Esophagus (tissue), 2 donors: ENCODE measurements around the gene APOA4. TPM values are rescaled to one million over a fixed set of nuclear protein-coding genes. Genes with fewer than 3 reads are reported as not detected.

ENCODE experiments used
- H3K27ac ChIP-seq, 2 donors: one replicate each; pipeline ENCODE4 v1.5.1; 2013; ENCODE audit warnings: low read depth in 2 of 2, mild to moderate bottlenecking in 2 of 2, inconsistent platforms in 1 of 2, low read length in 1 of 2, moderate library complexity in 1 of 2
- H3K27me3 ChIP-seq, 2 donors: one replicate each; pipeline ENCODE4 v1.6.1; 2013; ENCODE audit warnings: low read length in 2 of 2, control low read depth in 1 of 2, mild to moderate bottlenecking in 1 of 2; ENCODE audit not compliant: insufficient read depth in 2 of 2, control insufficient read depth in 1 of 2
- H3K36me3 ChIP-seq, 2 donors: one replicate each; pipeline ENCODE4 v1.6.1; 2013; ENCODE audit warnings: low read length in 1 of 2; ENCODE audit not compliant: control insufficient read depth in 2 of 2, insufficient read depth in 2 of 2
- H3K4me1 ChIP-seq, 2 donors: one replicate each; pipeline ENCODE4 v1.6.1; 2013; ENCODE audit warnings: low read length in 1 of 2; ENCODE audit not compliant: control insufficient read depth in 2 of 2, insufficient read depth in 2 of 2
- H3K4me3 ChIP-seq, 2 donors: one replicate each; pipeline ENCODE4 v1.5.1; 2013; ENCODE audit warnings: low read length in 2 of 2, mild to moderate bottlenecking in 2 of 2, low read depth in 1 of 2, moderate library complexity in 1 of 2
- H3K9me3 ChIP-seq, 2 donors: one replicate each; pipeline ENCODE4 v1.6.1; 2013; ENCODE audit warnings: mild to moderate bottlenecking in 2 of 2, low read depth in 1 of 2, low read length in 1 of 2, moderate library complexity in 1 of 2; ENCODE audit not compliant: control insufficient read depth in 2 of 2, insufficient read depth in 1 of 2
- WGBS, 2 donors: extraction: QIAGEN DNeasy Blood & Tissue Kit; methylation state at CpG; one replicate each; pipeline ENCODE4 v1.1.7; 2013; 5-methylcytosine and 5-hydroxymethylcytosine counted together
- polyA plus RNA-seq, 2 donors: library from polyadenylated mRNA; stranded (reverse); fragments of 200-250 nt; gene quantifications; one replicate each; pipeline ENCODE4 v1.2.3, GENCODE V29; 2013
- donor health status: healthy with polysubstance abuse.
- donor health status: Bipolar disorder and iron deficiency.

APOA4 gene
- polyA plus RNA-seq, 2 donors, result 0.05 to 0.06 TPM

DNA sequence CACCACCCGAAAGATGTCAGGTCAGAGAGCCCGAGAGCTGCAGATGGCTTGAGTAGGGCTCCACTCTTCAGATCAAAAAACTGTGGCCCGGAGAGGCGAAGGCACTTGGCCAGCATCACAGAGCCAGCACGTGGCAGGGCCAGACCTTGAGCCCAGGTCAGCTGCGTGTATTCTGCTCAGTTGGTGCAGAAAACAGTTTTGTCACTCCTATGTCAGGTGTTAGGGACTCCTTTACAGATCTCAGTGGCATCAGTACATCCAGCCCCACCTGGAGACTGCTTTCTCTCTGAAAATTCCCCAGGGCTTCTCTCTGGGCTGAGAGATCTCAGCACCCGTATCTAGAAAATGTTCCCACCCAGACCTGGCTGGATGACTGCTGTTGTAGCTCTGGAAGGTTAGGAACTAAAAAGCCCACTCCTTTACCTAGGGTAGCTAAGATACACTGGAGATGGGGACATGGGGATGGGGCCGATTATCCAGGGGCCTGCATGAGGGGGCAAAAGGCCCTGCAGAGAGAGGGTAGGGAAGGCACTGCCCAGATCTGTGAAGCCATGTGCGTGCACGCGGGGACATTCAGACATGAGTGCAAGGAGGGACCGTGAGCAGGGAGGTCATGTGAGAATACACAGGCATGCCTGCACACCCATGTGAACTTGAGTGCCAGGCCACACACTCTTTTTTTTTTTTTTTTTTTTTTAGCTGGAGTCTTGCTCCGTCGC is 10.9 kb upstream of the APOA4 start:
- H3K4me3 ChIP-seq, result no peak overlapping the region
- WGBS, 2 donors, result 84 to 89% methylated on average over 14 of the region's 14 CpGs
- no peaks in the 10 kb centered on the region for H3K36me3 ChIP-seq
- no peaks in the 10 kb centered on the region for H3K9me3 ChIP-seq
- H3K4me1 ChIP-seq, result peaks cover 4 to 6% of the 10 kb centered on the region in 2 donors
- H3K27ac ChIP-seq, result no peak overlapping the region
- H3K27me3 ChIP-seq, result no peaks in the 10 kb centered on the region

DNA sequence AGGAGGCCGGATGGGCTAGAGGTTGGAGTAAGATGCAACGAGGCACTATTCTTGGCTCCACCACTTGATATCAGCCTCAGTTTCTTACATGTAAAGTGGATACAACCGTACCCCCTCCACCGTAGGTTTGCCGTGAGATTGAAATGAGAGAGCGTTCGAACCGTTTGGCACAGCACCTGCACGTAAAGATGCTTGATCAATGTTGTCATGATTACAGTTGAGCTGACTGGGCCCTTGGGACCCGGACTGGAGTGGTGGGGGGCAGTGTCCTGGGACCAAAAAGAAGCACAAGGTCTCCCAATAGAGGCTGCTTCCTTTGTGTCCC is 10.3 kb upstream of the APOA4 start:
- H3K27ac ChIP-seq, result no peak overlapping the region
- H3K9me3 ChIP-seq, result no peaks in the 10 kb centered on the region
- H3K4me1 ChIP-seq, result peaks cover 4 to 6% of the 10 kb centered on the region in 2 donors
- 93 to 94% methylated on average over 10 of the region's 10 CpGs for WGBS, 2 donors
- H3K4me3 ChIP-seq, result no peak overlapping the region
- no peaks in the 10 kb centered on the region for H3K27me3 ChIP-seq
- H3K36me3 ChIP-seq, result no peaks in the 10 kb centered on the region

DNA sequence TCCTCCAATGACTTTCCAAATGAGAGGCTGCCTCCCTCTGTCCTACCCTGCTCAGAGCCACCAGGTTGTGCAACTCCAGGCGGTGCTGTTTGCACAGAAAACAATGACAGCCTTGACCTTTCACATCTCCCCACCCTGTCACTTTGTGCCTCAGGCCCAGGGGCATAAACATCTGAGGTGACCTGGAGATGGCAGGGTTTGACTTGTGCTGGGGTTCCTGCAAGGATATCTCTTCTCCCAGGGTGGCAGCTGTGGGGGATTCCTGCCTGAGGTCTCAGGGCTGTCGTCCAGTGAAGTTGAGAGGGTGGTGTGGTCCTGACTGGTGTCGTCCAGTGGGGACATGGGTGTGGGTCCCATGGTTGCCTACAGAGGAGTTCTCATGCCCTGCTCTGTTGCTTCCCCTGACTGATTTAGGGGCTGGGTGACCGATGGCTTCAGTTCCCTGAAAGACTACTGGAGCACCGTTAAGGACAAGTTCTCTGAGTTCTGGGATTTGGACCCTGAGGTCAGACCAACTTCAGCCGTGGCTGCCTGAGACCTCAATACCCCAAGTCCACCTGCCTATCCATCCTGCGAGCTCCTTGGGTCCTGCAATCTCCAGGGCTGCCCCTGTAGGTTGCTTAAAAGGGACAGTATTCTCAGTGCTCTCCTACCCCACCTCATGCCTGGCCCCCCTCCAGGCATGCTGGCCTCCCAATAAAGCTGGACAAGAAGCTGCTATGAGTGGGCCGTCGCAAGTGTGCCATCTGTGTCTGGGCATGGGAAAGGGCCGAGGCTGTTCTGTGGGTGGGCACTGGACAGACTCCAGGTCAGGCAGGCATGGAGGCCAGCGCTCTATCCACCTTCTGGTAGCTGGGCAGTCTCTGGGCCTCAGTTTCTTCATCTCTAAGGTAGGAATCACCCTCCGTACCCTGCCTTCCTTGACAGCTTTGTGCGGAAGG is 9.5 kb upstream of the APOA4 start:
- 77 to 86% methylated on average over 12 to 13 of the region's 13 CpGs for WGBS, 2 donors
- H3K27me3 ChIP-seq, result no peaks in the 10 kb centered on the region
- H3K9me3 ChIP-seq, result no peaks in the 10 kb centered on the region
- no peaks in the 10 kb centered on the region for H3K36me3 ChIP-seq
- no peak overlapping the region for H3K4me3 ChIP-seq
- no peak overlapping the region for H3K27ac ChIP-seq
- H3K4me1 ChIP-seq, result peaks cover 4 to 6% of the 10 kb centered on the region in 2 donors

DNA sequence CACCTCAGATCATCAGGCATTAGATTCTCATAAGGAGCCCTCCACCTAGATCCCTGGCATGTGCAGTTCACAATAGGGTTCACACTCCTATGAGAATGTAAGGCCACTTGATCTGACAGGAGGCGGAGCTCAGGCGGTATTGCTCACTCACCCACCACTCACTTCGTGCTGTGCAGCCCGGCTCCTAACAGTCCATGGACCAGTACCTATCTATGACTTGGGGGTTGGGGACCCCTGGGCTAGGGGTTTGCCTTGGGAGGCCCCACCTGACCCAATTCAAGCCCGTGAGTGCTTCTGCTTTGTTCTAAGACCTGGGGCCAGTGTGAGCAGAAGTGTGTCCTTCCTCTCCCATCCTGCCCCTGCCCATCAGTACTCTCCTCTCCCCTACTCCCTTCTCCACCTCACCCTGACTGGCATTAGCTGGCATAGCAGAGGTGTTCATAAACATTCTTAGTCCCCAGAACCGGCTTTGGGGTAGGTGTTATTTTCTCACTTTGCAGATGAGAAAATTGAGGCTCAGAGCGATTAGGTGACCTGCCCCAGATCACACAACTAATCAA is 8.8 kb upstream of the APOA4 start:
- WGBS, 2 donors, result 84 to 87% methylated on average over 7 of the region's 7 CpGs
- no peaks in the 10 kb centered on the region for H3K36me3 ChIP-seq
- no peak overlapping the region for H3K4me3 ChIP-seq
- no peak overlapping the region for H3K27ac ChIP-seq
- H3K4me1 ChIP-seq, result peaks cover 4 to 6% of the 10 kb centered on the region in 2 donors
- no peaks in the 10 kb centered on the region for H3K9me3 ChIP-seq
- no peaks in the 10 kb centered on the region for H3K27me3 ChIP-seq

DNA sequence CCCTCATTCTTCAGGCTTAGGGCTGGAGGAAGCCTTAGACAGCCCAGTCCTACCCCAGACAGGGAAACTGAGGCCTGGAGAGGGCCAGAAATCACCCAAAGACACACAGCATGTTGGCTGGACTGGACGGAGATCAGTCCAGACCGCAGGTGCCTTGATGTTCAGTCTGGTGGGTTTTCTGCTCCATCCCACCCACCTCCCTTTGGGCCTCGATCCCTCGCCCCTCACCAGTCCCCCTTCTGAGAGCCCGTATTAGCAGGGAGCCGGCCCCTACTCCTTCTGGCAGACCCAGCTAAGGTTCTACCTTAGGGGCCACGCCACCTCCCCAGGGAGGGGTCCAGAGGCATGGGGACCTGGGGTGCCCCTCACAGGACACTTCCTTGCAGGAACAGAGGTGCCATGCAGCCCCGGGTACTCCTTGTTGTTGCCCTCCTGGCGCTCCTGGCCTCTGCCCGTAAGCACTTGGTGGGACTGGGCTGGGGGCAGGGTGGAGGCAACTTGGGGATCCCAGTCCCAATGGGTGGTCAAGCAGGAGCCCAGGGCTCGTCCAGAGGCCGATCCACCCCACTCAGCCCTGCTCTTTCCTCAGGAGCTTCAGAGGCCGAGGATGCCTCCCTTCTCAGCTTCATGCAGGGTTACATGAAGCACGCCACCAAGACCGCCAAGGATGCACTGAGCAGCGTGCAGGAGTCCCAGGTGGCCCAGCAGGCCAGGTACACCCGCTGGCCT is 7.2 kb upstream of the APOA4 start:
- H3K27me3 ChIP-seq, result no peaks in the 10 kb centered on the region
- 90 to 92% methylated on average over 17 of the region's 17 CpGs for WGBS, 2 donors
- no peak overlapping the region for H3K27ac ChIP-seq
- H3K4me3 ChIP-seq, result no peak overlapping the region
- no peaks in the 10 kb centered on the region for H3K4me1 ChIP-seq
- H3K9me3 ChIP-seq, result no peaks in the 10 kb centered on the region
- H3K36me3 ChIP-seq, result no peaks in the 10 kb centered on the region

DNA sequence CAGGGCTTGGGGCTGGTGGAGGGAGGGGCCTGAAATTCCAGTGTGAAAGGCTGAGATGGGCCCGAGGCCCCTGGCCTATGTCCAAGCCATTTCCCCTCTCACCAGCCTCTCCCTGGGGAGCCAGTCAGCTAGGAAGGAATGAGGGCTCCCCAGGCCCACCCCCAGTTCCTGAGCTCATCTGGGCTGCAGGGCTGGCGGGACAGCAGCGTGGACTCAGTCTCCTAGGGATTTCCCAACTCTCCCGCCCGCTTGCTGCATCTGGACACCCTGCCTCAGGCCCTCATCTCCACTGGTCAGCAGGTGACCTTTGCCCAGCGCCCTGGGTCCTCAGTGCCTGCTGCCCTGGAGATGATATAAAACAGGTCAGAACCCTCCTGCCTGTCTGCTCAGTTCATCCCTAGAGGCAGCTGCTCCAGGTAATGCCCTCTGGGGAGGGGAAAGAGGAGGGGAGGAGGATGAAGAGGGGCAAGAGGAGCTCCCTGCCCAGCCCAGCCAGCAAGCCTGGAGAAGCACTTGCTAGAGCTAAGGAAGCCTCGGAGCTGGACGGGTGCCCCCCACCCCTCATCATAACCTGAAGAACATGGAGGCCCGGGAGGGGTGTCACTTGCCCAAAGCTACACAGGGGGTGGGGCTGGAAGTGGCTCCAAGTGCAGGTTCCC is 6.5 kb upstream of the APOA4 start, which contains the start of gene APOC3:
Gene APOC3 (plus strand): TSS at position 383 of the 659 bp plus-strand sequence. CDS start 676 bp downstream, outside the sequence.
- no peaks in the 10 kb centered on the region for H3K9me3 ChIP-seq
- no peak within 1 kb of the TSS for H3K27ac ChIP-seq
- no peaks in the 10 kb centered on the region for H3K36me3 ChIP-seq
- no peaks in the 10 kb centered on the region for H3K27me3 ChIP-seq
- H3K4me3 ChIP-seq, result no peak within 1 kb of the TSS
- no peaks in the 10 kb centered on the region for H3K4me1 ChIP-seq
- WGBS, 2 donors, result 69 to 76% methylated on average over 9 of the region's 9 CpGs

DNA sequence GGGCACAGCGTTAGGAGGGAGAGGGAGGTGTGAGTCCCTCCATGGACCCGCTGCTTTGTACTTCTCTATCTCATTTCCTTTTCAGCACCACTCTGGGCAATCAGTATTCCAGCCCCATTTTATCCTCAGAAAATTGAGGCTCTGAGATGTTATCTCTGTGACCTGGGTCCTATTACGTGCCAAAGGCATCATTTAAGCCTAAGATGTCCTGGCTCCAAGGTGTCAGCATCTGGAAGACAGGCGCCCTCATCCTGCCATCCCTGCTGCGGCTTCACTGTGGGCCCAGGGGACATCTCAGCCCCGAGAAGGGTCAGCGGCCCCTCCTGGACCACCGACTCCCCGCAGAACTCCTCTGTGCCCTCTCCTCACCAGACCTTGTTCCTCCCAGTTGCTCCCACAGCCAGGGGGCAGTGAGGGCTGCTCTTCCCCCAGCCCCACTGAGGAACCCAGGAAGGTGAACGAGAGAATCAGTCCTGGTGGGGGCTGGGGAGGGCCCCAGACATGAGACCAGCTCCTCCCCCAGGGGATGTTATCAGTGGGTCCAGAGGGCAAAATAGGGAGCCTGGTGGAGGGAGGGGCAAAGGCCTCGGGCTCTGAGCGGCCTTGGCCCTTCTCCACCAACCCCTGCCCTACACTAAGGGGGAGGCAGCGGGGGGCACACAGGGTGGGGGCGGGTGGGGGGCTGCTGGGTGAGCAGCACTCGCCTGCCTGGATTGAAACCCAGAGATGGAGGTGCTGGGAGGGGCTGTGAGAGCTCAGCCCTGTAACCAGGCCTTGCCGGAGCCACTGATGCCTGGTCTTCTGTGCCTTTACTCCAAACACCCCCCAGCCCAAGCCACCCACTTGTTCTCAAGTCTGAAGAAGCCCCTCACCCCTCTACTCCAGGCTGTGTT is 5.8 kb upstream of the APOA4 start:
- Histone ChIP-seq H3K9me3 (no peaks in the 10 kb centered on the region), H3K4me1 (no peaks in the 10 kb centered on the region), H3K27me3 (no peaks in the 10 kb centered on the region), H3K27ac (no peak overlapping the region), H3K36me3 (no peaks in the 10 kb centered on the region), H3K4me3 (no peak overlapping the region)
- 55 to 74% methylated on average over 16 of the region's 16 CpGs for WGBS, 2 donors

DNA sequence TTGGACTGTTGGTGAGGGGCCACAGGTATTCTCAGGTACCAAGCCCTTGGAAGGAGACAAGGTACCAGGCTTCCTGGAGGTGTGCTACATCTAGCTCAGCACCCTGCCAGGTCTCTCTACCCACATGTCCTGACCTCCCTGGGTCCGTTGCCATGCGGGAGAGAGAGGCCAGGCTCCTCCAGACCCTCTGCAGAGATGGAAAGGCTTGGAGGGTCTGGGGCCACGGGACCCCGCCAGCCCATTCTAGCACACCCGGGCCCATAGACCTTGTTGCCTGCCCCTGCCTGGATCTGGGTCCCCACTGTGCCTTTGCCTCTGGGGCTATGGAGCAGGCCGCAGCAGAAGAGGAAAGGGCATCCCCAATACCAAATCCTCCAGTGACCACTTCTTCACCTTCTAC is 4.4 kb upstream of the APOA4 start:
- 80 to 92% methylated on average over 3 to 6 of the region's 6 CpGs for WGBS, 2 donors
- Histone ChIP-seq H3K9me3 (no peaks in the 10 kb centered on the region), H3K4me3 (no peak overlapping the region), H3K27me3 (no peaks in the 10 kb centered on the region), H3K27ac (no peak overlapping the region), H3K36me3 (no peaks in the 10 kb centered on the region), H3K4me1 (no peaks in the 10 kb centered on the region)
